Peyer's patch (tissue), 4 donors: Measurements from ENCODE around the gene NOXA1.

Source experiments
- POLR2A ChIP-seq, 2 donors: fragments of 450-650 bp; IDR thresholded peaks; one replicate each; pipeline ENCODE4 v1.5.1; 2017; ENCODE audit warnings: antibody characterized with exemption in 2 of 2, mild to moderate bottlenecking in 2 of 2, moderate library complexity in 2 of 2
- TF ChIP-seq, protein P1 (sequence below), 6 experiments: fragments of 450-650 bp in 4 of 6; fragments of 200-600 bp in 2 of 6; sonication (generic) in 1 of 6; IDR thresholded peaks; one replicate each; pipeline ENCODE4 v1.5.1; 2017 to 2019; ENCODE audit warnings: antibody characterized with exemption in 6 of 6, mild to moderate bottlenecking in 3 of 6, moderate library complexity in 1 of 6

DNA sequence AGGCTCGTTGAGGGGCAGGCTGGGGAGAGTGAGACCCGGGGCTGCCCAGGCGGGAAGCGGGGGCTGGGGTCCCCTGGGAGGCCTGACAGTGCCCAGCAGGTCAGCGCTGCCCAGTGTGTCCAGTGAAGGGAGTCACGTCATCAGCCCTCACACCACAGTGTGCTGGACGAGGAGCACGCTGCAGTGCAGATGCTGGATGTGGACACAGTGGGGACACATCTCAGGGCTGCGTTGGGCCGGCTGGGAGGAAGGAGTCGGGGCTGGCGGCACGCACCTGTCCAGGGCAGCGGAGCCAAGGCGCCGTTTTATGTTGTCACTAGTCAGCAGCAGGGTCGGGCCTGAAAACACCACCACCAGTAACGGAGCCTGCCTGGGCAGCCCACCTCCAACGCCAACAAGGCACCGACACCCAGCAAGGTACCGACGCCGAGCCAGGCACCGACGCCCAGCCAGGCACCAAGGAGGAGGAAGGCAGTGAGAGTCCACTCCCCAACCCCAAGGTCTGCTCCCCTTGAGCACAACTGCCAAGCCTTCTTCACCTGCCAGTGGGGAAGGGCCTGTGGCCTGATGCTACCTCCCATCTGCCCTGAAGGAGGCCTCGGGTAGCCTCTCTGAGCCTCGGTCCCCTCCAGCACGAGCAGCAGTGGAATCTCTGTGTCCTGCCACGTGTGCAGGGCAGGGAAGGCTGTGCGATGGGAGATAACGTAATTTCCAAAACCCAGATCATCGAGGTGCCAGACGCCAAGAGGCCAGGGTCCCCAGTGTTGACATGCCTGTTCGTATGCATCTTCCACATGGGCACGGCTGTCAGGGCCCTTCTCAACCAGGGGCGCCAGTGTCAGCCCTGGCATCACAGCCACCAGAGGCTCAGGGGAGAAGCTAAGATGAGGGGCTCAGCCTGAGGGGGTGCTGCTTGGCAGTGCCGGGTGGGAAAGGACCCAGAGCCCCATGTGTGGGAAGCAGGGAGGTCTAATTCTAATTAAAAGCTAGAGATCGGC, 57.8 kb downstream of the NOXA1 start:
- TF ChIP-seq, protein P1, sequence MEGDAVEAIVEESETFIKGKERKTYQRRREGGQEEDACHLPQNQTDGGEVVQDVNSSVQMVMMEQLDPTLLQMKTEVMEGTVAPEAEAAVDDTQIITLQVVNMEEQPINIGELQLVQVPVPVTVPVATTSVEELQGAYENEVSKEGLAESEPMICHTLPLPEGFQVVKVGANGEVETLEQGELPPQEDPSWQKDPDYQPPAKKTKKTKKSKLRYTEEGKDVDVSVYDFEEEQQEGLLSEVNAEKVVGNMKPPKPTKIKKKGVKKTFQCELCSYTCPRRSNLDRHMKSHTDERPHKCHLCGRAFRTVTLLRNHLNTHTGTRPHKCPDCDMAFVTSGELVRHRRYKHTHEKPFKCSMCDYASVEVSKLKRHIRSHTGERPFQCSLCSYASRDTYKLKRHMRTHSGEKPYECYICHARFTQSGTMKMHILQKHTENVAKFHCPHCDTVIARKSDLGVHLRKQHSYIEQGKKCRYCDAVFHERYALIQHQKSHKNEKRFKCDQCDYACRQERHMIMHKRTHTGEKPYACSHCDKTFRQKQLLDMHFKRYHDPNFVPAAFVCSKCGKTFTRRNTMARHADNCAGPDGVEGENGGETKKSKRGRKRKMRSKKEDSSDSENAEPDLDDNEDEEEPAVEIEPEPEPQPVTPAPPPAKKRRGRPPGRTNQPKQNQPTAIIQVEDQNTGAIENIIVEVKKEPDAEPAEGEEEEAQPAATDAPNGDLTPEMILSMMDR (IDR thresholded peaks at IDR 0.05): no peak
- no peak for TF ChIP-seq POLR2A (IDR thresholded peaks at IDR 0.05)
